Activated CD4-positive, CD25-positive, alpha-beta regulatory T cell treated with anti-CD3 and anti-CD28 coated beads, Interleukin-2, amount 50 U/mL, for 16 hours (primary cell): ENCODE measurements around the gene MRTFB.

ENCODE experiments used
- DNase-seq: peaks from one replicate; pipeline ENCODE4 v3.0.0-alpha.2; 2020; ENCODE audit warnings: low read depth, low spot score

Gene MRTFB

DNA sequence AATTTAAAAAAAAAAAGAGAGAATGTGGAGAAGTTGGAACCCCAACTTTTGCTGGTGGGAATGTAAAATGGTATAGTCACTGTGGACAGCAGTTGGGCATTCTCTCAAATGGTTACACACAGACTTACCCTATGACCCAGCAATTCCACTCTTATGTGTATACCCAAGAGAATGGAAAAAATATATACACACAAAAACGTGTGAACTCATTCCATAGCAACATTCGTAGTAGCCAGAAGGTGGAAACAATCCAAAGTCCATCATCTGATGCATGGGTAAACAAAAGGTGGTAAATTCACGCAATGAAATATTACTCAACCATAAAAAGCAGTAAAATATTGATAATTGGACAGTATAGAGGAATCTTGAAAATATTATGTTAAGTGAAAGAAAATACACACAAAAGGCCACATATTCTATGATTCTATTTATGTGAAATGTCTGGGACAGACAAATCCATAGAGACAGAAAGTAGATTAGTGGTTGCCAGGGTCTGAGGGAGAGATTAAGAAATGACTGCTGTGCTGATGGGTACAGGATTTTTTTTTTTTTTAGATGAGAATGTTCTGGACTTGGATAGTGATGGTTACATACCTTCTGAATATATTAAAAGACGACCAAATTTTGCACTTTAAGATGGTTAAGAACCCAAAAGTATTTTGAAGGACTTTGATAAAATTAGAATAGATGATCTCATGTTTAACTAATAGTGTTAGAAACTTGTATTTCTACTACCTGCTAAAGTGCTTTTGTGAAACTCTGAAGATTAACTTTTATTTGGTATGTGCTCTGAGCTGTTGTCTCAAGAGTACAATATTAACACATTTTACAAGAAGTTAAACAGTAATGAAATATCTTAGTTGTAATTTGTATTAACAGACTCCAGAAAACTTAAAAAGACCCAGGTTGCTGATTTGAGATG, 60.9 kb downstream of the MRTFB start:
- no peak for DNase-seq

DNA sequence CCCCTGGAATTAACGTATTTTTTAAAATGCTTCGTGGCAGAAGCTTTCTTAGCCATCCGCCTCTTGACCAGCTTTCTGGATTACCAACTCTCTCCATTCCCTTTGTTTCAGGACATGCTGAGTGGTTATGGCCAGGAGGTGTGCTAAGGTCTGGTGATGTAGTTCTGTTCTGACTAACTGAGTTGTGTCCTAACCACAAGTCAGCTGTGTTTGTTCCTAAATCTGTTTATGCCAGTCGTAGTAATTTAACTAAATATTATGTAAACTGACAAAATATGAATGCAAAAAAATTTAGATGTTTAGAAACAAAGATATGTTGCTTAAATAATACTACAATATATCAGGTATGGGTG, 61.6 kb downstream of the MRTFB start:
- DNase-seq, result no peak

DNA sequence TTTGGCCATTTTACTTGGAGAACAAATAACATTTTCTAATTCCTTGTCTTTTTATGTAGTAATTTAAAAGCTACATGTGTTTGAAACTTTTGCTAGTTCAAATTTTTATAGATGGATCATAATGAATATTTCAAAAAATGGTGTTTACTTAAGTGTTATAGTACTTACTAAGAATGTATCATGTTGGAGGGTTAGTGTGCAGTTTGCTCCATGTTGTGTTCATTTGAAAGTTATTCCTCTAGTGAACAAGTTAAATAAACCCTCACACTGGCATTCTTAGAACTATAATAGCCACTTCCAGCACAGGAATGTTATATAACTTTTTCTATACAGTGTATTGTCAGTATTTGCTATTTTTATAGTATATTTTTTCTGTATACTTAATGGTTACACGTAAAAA, 62.8 kb downstream of the MRTFB start:
- DNase-seq, result no peak

DNA sequence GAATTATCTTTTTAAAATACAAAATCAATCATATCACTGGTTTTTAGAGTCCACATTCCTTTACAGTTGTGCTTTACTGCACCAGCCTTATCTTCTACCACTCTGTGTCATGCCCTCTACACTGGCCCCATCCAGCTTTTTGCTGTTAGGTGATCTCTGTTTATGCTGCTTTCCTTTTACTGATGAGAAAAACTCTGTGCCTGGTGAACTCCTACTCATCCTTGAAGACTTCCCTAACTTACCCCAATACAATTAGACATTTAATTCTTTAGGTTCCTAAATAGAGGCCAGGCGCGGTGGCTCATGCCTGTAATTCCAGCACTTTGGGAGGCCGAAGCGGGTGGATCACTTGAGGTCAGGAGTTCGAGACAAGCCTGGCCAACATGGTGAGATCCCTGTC, 64.6 kb downstream of the MRTFB start:
- no peak for DNase-seq

DNA sequence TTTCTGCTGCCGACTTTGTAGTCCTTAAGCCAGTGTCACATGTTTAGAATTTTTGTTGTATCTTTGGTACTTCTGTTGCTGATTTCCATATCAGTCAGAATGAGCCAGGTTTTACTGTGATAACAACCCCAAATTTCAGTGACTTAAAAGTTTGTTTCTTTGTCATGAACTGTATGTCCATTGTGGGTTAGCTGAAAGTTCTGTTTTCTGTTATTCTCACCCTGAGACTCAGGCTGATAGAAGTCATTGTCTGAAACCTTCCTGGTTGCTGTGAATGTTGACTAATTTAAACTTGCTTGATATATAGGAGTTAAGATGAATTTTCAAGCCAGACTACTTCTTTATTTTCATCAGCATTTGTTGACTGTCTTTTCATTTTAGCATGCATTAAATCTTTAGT, 68.8 kb downstream of the MRTFB start:
- DNase-seq, result no peak

DNA sequence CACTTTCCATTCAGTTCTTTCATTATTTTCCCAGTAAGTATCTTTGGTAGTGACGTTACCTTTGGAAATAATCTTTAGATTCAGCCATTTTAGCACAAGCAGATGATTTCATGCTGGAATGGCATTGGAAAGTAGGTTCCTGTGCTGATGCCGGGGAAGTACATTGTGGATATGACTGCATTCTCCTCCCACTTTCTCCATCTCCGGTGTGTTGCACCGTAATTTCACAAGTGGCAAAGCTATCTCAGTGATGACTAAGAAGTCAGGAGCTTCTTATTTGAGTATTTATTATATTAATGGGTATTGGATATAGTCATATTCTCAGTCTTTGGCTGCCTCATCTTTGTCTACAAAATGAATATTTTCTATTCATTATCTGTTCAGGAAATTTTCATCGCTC, 69.8 kb downstream of the MRTFB start:
- no peak for DNase-seq

DNA sequence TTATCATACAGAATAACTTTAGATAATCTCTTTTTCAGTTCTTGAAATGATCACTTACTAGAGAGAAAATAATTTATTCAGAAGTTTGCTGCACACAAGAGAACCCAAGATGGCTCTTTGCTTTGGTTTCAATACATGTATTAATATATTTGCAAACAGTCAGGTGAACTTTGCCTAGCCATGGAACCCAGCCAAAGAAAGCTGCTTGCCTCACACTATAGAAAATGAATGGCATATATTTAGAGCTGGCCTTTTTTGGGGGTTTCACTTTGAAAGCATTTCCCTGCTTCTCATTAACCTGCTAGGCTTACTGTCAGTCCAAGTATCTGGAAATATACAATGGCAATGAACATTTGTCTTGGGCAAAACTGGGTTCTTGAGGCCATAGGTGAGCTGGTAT, 75.3 kb downstream of the MRTFB start:
- DNase-seq, result no peak

DNA sequence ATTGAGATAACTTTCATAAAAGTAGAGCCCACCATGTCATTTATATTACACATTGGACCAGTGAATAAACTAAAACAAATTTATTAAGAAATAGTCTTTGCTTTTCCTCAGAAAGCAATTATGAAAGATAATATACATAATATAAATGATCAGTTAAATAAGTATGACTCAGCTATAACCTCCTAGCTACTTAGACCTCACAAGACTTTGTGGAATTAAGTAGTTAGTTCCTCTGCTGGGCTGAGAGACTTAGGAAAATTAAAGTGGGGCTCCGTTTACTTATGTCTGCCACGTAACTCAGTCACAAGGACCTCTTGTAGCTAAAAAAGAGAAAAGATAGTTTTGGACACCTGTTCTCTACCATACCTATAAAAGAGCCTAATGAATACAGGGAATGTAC, 76.9 kb downstream of the MRTFB start:
- DNase-seq, result no peak

DNA sequence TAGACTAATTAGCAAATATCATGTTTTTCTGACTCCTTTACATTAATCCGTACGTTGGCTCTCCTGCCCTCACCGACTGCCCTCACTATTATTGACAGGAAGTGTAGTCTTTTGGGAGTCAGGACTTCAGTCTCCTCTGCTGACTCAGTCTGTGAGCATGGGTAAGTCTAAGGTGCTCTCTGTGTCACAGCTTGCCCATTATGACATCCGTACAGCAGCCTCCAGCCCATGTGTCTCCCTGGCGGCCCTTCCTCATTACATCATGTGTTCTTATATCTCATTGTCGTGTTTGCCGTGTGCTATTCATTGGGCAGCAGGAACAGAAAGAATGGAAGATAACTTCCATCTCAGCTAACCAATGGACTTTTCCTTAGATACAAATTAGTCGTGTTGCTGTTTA, 77.5 kb downstream of the MRTFB start:
- no peak for DNase-seq

DNA sequence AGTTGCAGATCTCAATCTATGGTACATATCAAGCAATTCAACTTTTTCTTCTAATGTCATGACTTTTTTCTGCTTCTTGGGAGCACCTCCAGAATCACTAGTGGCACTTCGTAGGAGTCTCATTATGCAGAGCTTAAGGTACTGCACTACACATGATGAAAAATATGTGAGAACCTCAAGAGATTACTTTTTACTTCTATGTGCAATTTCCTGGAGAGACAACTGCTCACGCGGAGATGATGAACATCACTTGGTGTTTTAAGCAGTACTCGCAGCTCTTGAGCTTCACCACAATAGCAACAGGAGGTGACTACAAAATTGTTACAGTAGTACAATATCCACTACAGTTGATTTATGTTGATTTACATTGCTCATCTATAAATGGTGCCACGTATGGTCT, 79.7 kb downstream of the MRTFB start:
- DNase-seq, result no peak

DNA sequence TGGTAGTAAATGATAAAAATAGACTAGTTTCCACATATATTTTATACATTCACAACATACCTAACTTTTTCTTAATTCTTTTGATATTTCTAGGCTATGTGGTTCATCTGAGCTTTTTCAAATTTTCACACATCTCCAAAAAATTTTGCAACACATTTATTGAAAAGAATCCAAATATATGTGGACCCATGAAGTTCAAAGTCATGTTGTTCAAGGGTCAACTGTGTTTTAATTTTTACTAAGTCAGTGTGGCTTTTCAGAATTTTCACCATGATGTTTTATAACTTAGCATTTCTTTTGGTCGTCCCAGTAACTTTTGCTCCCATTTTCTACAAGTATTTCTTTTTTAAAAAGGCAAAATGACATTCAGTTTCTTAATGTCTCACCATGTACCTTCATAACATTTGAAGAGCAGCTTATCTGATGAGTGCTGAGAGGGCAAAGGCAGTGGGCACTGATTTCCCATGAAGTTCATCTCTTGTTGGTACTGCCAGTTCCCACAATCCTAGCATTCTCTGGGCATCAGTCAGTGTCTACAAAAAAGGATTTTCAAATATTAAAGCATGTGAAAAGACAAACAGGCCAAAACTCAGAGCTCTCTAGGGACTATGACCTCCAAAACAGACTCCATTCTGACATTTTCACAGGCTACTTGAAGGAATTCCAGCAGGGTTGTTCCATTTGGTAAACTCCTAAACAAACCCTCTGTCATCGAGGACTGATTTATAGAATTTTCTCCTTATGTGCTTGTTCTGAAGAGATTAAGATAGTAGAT, 80.3 kb downstream of the MRTFB start:
- DNase-seq, result no peak

DNA sequence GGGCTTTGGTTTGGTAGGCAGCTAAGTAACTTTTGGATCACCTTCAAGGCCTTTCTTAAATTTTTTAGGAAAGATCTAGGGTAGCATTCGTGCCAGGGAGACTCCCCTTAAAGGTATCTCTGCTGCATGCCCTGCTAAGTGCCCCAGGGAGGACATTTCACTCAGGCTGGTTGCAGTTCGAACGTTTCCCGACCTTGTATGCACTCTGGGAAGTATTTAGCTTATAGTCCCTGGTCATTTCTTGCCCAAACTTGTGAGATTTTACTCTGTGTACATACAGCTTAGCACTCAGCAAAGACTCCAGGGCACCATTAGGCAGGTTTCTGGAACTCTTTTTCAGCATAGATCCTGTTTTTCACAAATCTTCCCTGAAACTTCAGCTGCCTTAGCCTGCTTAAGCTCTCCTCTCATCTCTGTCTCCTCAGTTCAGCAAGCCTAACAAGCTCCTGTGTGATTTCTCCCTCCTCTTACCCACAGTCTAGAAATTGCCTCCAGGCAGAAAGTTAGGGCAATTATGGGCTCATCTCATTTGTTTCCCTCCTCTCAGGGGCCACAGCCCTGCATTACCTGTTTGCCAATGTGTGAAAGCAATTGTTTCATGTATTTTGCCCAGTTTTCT, 84.6 kb downstream of the MRTFB start:
- DNase-seq, result no peak

DNA sequence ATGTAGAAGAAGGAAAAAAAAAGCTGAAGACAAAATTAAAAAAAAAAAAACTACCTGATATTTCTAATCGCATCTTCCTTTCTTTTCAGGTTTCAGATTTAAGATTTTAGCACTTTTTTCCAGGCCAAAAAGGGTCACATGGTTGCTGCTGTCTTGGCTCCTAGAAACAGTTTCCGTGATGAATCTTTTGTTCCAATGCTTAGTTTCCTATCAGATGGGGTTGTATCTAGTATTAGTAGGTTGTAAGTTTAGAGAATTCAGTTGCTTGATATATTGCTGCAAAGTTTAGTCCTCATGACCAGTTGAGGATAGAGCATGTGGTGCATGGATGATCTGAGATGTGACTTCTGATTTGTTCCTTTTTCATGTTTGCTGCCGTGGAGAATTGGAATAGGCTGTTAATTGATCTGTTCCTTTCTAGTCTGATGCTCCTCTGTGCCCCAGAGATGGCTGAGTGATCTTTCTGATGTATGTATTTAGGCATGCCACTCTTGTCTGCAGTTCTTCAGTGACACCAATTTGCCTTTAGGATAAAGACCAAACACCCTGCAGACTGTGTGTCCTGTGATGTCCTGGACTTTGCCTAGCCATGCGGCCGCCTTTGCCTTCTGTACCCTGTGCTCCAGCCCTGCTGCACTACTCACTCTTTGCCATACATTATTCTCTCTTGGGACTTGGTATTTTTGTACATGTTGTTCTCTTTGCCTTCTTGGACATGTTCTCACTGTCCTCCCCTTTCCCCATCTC, 94.0 kb downstream of the MRTFB start:
- no peak for DNase-seq

DNA sequence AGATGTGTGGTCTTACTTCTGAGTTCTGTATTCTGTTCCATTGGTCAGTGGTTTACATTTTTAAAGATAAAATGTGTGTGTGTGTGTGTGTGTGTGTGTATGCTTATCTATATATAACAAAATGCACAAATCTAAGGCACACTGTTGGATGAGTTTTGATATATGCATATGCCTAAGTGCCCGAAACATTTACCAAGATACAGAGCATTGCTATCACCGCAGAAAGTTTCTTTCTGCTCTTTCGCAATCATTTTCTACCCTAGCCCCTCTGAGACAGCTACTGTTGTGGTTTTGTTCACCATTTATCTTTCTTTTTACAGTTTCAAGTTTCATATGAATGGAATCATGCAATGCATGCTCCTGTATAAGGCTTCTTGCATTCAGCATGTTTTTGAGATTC, 97.0 kb downstream of the MRTFB start:
- no peak for DNase-seq

DNA sequence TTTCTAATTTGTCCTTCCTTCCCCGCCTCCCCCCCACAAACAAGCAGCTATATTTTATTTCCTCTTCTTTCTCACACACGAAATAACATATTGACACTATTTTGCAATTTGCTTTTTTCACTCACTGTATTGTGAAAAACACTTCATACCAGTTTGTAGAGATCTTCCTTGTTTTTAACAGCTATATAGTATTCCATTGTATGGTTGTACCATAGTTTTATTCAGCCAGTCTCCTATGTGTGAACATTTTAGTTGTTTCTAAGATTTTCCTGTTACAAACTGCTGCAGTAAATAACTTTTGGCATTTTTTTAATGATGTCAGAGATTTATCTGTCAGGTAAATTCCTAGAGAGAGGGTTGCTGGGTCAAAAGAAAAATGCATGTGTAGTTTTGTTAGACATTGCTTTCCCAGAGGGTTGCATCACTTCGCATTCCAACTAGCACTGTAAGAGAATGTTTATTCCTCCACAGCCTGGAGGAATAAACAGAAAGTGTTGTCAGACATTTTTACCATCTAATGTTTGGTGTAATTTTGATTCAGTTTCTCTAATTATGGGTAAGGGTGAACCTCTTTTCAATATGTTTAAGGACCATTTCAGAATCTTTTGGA, 101.2 kb downstream of the MRTFB start:
- DNase-seq, result no peak

DNA sequence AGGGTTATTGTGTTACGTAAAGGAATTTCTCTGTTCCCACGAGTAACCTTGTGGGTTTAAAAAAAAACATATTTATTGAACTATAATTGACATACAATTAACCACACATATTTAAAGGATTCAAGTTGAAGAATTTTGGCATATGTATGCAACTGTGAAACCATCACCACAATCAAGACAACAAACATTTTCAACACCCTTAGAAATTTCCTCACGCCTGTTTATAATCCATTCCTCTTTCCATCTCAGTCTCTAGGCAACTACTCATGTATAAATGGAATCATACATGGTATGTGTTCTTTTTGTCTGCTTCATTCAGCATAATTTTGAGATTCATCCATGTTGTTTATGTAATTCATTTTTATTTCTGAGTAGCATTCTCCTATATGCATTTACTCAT, 104.0 kb downstream of the MRTFB start:
- no peak for DNase-seq

DNA sequence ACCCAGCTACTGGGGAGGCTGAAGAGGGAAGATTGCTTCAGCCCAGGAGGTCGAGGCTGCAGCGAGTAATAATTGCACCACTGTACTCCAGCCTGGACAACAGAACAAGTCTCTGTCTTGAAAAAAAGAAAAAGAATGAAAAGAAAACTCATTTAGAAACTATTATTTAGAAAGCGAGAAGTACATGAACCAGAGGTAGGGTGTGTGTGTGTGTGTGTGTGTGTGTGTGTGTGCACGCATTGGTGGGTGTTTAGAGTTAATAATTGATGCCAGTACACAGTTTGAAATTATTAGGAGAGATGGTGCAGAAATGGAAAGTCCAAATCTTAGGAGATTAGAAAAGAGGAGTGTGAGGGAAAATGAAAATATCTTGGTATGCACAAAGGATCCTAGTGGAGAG, 106.6 kb downstream of the MRTFB start:
- DNase-seq, result no peak

DNA sequence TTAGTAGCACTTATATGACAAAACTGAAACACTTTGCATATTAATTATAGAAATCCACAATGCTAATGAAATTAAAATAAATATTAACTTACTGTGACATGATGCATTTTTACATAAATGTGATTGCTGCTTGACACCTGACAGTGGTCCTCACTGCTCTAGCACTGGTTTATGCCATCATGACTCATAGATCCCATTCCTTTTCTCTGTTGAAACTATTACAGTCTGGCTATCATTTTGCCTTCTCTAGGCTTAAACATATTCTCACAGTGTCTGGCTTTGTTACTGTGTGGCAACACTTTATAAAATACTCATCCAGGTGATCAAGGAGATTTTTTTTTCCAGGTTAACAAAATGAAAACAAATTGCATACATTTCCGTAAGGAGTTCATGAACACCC, 108.0 kb downstream of the MRTFB start:
- no peak for DNase-seq

DNA sequence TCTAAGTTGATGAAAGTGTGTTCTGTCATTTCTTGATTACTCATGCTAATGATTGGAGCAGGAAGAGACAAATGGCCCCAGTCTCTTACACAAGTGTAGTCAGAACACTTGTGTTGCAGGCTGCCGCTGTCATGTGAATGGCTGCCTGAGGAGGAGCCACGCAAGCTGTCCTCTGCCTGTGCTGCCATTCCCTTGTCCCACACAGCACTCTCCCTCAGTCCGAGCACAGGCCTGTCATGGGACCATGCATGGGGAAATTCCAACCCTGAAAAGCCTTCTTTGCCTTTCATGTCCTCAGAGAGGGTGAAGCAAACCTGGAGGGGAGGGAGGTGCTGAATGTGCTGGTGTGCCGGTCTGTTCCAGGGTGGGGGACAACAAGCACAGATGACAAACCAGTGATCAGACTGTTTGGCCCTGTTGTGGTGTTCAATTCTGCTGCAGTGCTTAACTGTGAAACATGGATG, 109.4 kb downstream of the MRTFB start:
- no peak for DNase-seq

DNA sequence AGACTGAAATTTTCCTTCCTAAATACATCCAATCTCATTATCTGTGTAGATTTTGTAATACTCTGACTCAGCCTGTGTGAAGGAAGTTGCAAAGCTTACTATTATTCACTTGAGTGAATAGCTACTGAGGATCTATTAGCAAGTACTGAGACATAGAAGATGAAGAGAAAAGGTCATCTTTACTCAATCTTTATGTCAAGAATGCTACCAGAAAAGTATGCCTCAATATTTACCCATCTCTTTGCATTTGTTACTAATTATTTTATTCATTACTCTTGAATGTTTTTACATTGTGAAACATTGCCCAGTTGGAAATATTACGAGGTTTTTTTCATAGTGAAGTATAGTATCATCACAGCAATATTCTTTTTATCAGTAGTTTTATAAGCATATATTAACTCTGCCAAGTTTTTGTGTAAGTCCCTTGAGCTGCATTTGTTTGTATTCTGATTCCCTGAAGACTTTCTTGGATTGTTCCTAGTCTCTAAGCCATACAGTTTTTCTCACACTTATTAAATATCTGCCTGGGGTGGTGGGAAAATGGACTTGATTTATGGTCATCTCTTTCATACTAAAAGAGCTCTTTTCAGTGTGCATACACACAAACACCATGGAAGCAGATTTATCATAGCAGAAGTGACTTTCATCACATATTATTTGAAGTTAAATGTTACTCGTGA, 110.4 kb downstream of the MRTFB start:
- DNase-seq, result no peak

DNA sequence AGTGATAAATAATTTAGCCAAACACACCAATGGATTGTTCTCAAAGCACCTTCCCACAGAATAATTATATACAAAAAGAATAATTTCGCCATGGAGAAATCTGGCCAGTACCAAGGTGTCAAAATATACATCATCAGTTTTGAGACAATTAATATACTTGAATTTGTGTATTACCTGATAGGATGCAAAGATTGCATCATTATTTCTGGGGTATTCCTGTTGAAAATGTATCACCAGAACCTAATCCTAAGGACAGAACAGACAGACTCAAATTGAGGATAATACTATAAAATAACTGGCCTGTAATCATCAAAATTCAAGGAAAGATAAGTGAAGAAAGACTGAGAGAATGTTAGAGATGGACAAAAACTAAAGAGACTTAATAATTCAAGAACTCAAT, 111.9 kb downstream of the MRTFB start:
- no peak for DNase-seq
